Stimulated activated CD8-positive, alpha-beta memory T cell treated with anti-CD3 and anti-CD28 coated beads, Interleukin-4, amount 100 ng/mL, for 48 hours (primary cell): ENCODE data around the gene BMP8A.
"Not testable (repeated sequence)": the region's sequence is repeated elsewhere in the genome, so short reads cannot be mapped to it uniquely, and the experiment has no call there.

Source experiments
- DNase-seq: peaks from one replicate; pipeline ENCODE4 v3.0.0-alpha.2; 2020

BMP8A gene

DNA sequence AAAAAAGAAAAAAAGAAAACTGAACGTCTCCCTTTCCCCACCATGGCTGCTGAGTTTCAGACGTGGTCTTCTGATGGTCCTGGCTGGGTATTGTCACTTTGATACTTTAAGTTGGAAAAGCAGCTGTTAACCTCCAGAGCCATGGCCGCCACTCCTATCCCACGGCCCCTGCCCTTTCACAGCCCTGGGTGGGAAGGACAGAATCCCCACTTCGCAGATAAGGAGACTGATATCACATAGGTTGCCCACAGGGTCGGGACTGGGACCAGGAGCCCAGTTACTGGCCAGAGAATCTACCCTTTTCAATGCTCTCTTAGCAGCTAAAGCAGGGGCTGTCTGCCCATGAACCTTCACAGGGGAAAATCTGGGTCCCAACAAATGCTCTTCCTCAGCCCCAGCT lies 16.8 kb downstream of the BMP8A start:
- no peak for DNase-seq

DNA sequence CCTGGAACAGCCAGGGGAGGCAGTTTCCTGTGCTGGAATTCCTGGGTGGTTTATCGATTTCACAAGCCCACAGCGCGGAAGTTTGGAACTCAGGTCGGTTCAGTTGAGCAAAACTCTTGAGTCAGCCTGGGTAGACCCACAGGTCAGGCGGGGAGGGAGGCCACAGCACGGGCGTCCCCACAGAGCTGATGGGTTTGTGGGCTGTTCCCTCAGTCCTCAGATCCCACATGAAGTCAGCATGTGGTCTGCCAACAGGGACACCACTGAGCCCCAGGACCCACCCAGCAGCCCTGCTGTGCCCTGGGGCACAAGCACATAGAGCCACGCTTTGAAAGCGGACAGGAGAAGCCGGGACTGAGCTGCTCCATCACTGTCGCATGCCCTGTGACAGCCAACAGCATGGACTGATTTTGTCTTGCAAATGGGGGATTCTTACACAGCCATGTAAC lies 17.4 kb downstream of the BMP8A start:
- no peak for DNase-seq

DNA sequence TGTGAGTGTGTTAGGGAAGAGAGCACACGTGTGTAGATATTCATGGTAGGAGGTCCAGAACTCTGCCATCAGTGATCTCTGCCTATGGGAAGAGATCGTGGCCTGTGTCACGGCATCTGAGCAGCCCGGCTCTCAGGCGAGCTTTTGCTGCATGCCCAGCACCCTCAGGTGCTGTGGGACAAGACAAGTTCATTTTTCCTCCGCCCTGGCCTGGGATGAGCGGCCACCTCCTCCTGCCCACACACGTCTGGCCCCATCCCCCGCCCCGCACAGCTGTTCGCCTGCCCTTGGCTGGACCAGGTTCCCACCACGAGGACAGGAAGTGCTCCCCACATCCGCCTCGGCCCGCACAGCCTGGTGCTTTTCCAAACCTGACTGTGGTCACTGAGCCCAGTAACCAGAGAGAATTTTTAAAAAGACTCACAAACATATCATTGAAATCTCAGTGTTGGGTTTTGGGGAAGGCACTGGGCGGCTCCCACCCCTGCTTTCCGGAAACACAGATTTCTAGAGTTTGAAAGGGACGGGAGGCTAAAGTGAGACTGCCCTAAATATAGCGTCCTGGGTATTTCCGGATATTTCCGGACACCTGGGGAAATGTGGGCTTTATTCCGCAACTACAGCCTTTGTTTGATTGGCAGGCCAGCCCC lies 18.0 kb downstream of the BMP8A start:
- DNase-seq: peak; percentile 43

GRCh38 chr1:39510570-39511186 lies 19.2 kb downstream of the BMP8A start:
- DNase-seq: not testable (repeated sequence)

DNA sequence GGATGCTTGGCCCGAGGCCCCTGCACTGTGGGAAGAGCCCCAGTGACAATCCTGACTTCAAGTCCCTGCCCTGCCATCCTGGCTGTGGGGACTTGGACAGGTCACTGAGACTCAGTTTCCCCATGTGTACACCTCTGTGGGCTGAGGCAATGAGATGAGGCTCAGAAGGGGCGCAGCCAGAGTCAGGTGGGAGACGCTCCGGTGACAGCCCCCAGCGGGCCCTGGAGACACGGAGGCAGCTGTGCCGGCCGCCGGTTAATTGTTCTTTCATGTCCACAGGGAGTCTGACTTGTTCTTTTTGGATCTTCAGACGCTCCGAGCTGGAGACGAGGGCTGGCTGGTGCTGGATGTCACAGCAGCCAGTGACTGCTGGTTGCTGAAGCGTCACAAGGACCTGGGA lies 20.0 kb downstream of the BMP8A start:
- not testable (repeated sequence) for DNase-seq

GRCh38 chr1:39512234-39512847 lies 20.9 kb downstream of the BMP8A start:
- DNase-seq: not testable (repeated sequence)

DNA sequence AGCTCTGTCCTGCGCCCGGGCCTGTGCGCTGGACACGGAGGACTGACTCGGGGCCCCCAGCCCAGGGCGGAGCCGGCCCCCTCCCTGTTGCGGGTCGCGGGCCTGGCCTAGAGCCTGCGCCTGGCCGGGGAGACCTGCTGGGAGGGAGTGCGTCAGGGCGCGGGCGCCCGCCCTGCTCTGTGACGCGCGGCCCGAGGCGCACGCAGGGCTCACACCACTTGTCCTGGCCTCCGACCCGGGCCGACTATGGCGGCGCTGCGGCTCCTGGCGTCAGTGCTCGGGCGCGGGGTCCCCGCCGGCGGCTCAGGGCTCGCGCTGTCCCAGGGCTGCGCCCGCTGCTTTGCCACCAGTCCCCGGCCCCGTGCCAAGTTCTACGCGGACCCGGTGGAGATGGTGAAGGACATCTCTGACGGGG lies 23.3 kb downstream of the BMP8A start:
- DNase-seq: not testable (repeated sequence)

DNA sequence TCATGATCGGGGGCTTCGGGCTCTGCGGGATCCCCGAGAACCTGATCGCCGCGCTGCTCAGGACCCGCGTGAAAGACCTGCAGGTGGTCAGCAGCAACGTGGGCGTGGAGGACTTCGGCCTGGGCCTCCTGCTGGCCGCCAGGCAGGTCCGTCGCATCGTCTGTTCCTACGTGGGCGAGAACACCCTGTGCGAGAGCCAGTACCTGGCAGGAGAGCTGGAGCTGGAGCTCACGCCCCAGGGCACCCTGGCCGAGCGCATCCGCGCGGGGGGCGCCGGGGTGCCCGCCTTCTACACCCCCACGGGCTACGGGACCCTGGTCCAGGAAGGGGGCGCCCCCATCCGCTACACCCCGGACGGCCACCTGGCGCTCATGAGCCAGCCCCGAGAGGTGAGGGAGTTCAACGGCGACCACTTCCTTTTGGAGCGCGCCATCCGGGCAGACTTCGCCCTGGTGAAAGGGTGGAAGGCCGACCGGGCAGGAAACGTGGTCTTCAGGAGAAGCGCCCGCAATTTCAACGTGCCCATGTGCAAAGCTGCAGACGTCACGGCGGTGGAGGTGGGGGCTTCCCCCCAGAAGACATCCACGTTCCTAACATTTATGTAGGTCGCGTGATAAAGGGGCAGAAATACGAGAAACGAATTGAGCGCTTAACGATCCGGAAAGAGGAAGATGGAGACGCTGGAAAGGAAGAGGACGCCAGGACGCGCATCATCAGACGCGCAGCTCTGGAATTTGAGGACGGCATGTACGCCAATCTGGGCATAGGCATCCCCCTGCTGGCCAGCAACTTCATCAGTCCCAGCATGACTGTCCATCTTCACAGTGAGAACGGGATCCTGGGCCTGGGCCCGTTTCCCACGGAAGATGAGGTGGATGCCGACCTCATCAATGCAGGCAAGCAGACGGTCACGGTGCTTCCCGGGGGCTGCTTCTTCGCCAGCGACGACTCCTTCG lies 24.0 kb downstream of the BMP8A start:
- peak; percentile 61 for DNase-seq

GRCh38 chr1:39516841-39517240 lies 25.4 kb downstream of the BMP8A start:
- DNase-seq: not testable (repeated sequence)

GRCh38 chr1:39517936-39518335 lies 26.5 kb downstream of the BMP8A start:
- not testable (repeated sequence) for DNase-seq

DNA sequence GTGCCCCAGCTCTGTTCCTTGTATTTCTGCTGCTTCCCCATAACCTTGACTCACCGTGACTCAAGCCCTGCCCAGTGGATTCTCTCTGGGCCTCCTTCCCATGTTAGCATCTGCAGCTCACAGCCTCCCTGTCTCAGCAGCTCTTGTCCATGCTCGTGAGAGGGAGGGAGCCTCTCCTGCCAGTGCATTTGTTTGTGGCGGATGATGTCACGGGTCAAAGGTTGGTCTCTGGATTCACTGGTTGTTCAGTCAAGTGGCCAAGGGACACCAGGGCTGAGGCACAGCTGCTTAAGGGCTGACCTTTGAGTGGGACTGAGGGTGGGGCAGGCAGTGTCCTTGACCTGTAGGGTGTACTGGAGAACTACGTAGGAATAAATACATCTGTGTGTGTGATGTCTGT lies 27.9 kb downstream of the BMP8A start:
- not testable (repeated sequence) for DNase-seq

DNA sequence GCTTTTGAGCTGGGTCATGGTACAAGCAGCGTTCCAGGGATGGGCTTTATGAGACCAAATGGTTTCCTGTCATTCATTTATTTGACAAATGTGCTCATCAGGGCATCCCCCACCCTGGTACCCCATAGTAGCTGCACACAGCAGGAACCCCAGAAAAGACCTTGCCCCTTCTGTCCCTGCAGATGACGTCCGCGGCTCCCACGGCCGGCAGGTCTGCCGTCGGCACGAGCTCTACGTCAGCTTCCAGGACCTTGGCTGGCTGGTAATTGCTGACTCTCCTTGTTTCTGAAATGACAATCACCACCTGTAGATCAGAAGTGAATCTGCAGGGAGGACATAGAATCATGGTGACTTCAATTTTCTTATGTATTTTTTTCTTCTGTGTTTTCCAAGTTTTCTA lies 30.8 kb downstream of the BMP8A start:
- not testable (repeated sequence) for DNase-seq

DNA sequence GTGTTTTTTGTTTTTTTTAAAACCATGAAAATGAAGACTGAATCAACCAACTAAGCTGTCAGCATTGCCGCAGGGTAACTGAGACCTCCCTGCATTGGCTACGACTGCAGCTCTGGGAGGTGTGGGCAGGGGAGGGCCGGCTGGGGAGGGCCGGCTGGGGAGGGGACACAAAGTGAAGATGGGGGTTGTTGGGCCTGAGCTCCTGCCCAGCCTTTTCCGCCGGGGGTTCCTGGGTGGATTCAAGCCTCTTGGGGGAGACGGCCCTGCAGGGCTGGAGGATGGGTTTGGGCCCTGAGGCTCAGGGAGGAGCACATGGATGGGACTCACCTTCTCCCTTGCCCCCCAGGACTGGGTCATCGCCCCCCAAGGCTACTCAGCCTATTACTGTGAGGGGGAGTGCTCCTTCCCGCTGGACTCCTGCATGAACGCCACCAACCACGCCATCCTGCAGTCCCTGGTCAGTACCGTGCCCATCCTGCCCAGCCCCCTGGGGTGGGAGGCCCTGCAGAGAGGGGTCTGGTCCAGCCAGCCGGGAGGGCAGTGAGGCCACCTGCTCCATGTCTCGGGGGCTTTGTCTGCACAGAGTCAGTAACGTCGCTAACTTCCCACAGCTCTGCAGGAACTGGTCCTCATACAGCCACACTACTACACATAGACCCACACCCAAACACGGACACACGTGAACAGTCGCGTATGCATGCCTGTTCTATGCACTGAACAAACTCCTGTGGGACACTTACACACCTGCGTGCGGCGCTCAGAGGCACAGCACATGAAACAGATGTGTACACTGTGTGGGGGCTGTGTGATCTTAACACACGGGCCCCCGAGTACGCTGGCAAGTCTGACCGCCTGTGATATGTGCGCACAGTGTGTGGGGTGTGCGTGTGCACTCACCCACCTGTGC lies 31.5 kb downstream of the BMP8A start:
- DNase-seq: no peak

DNA sequence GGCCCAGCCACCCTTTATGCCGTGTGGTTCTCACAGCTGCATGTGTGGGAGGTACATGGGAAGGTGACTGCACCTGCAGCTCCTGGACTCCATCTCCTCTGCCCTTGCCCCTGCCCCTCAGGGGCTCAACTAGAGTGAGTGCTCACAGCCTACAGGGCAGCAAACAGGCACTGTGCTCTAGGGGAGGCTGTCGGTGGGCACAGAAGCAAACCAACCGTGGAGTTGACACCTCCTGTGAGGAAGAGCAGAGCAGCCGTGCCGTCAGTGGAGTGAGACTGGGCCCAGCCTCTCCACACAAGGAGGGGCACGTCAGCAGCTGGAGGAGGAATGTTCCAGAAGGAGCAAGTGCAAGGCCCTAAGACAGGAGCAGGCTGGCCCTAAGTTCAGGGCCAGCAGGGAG lies 32.7 kb downstream of the BMP8A start:
- no peak for DNase-seq

DNA sequence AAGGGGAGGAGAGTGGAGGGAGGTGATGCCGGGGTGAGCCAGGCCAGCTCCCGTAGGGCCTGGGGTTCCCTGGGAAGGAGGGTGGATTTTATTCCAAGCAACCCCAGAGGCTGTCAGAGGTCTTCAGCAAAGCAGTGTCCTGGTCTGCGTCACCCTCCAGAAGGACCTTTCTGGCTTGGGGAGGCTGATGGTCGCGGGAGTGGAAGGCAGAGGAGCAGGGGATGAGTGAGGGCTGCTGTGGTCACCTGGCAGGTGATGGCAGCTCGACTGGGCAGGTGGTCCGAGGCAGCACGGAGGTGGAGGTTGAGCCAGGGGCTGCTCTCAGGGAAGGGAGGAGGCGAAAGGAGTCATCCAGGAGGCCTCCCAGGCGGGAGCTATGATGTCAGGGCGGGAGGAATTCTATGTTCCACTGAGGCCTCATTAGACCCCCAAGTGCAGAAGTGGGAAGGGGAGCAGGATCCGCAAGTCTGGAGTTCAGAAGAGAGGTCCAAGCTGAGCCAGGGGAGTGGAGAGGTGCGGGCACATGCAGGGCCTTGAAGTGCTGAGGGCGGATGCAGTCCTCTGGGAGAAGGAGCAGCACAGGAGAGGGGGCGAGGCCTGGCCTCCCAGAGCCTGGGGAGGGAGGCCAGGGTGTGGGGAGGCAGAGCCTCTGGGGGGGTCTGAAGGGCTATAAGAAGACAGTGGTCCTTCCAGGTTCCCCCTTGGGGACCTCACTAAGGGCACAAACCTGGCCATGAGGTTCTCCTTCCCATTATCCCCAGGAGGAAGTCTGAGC lies 33.3 kb downstream of the BMP8A start:
- DNase-seq: no peak

DNA sequence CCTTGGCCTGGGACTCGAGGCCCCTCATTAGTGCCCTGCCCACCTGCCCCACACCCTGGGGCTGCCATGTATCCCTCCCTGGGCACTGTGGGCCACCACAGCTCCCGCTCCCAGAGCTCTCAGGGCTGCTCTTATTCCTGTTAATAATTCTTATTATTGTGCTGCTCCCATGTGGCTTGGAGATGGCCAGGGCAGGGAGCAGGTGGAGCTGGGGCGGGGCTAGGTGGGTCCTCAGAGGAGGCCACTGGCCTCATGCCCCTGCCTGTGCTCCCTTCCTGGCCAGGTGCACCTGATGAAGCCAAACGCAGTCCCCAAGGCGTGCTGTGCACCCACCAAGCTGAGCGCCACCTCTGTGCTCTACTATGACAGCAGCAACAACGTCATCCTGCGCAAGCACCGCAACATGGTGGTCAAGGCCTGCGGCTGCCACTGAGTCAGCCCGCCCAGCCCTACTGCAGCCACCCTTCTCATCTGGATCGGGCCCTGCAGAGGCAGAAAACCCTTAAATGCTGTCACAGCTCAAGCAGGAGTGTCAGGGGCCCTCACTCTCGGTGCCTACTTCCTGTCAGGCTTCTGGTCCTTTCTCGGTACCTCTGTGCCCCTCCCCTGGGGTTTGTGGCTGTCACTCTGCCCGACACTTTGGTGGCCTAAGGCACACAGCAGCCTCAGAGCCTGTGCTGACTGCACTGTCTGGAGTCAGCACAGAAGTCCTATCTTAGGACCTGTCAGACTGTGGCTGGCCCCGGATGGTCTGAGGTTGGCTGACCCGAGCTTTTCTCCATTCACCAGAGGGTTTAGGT lies 34.1 kb downstream of the BMP8A start:
- peak; percentile 61 for DNase-seq

- no peak for DNase-seq
These were observed 35.2 kb downstream of the BMP8A start for GRCh38 chr1:39526466-39527189.

GRCh38 chr1:39527190-39527579 lies 35.7 kb downstream of the BMP8A start:
- DNase-seq: not testable (repeated sequence)

DNA sequence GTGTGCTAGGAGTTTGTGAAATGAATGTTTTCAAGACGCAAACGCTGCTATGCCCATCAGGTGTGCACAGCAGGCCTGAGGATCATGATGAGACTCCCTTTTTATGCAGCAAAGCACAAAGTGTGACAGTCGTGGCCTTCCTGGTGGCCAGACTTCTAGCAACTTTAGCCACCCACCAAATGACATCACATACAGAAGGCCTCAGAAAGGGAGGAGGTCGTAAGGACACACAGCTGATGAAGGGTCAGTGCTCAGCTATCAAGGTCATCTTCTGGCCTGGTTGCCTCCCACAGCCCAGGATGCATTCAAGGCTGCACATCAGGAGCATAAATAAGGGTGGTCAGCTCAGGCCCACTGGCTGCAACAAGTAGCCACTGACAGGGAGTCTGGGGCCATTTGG lies 36.6 kb downstream of the BMP8A start:
- DNase-seq: no peak
